Measurements from ENCODE around the gene TTLL11. TPM values are rescaled to one million over a fixed set of nuclear protein-coding genes. Genes with fewer than 3 reads are reported as not detected.

The TTLL11 gene
- total RNA-seq, 4 donors from 2014 or later = 3.2 to 11.8 (median 9.0) TPM

DNA sequence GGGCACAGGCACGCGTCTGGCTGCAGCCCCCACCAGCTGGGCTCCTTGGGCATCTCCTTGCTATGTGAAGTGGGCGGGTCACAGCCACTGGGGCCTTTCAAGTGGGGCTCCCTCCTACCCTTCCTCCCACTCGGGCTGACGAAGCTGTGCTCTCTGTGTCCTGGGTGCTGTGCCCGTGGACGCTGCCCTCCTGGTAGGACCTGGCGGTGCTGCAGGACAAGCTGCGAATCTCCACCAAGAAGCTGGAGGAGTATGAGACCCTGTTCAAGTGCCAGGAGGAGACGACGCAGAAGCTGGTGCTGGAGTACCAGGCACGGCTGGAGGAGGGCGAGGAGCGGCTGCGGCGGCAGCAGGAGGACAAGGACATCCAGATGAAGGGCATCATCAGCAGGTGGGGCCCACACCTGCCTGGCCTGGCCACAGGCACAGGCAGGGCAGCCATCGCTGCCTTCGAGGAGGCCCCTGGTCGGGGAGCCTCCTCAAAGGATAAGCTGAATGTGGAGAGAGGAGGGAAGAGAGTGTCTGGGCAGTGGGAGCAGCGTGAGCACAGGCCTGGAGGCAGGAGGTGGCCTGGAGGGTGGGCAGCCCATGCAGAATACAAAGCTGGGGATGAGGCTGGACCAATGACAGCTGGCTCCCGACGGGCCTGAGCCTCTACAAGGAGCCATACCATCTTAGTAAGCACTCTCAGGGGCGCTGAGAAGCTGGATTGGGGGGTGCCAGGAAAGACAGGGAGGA, 316.9 kb downstream of the TTLL11 start:
- WGBS, 2 donors = 94 to 95% methylated on average over 12 to 17 of the region's 23 CpGs
- no peak for DNase-seq
- peaks cover 24 to 93% (median 42%) of the 10 kb centered on the region in 3 donors for H3K36me3 ChIP-seq

DNA sequence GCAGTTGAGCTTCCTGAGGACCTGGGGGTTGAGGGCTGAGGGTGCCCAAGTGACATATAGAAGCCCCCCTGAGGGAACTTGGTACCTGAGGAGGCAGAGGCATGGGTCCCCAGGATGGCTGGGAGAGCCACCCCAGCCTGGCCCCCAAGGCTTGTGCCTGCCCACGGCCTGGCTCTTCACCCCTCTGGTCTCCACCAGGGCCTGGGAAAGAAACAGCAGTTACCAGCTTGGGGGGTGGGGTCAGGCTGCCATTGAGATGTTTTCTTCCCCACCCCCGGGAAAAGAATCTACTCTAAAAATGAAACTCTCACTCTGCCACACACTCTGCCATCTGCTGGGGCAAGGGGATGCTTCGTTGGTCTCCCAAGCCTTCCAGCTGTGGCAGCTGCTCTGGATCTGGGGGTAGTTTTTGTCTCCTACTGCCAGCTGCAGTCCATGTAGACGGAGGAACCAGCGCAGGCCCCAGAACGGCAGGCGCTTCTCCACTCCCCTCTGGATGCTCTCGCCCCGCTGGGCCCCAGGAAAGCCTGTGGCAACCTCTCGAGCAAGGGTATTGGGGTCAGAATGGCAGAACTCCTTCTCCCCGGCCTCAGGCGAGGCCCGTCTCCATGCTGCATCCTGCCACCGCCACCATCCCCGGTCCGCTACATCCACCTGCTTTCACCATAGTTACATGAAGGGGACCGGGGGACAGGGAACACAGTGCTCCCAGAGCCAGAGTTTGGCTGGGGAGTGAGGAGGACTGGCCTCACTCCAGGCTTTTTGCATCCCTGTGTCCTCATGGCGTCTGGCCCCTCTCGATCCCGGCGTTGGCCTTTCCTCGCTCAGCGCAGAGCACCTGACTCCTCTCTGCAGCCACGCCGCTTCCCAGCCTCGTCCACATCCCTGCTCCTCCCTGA, 318.1 kb downstream of the TTLL11 start:
- WGBS, 2 donors = 87 to 91% methylated on average over 11 to 16 of the region's 26 CpGs

More for the DNA sequence above, 316.9 kb downstream of the TTLL11 start:
- no peak for TF ChIP-seq POLR2A (IDR thresholded peaks at IDR 0.05)
- TF ChIP-seq, protein P1, sequence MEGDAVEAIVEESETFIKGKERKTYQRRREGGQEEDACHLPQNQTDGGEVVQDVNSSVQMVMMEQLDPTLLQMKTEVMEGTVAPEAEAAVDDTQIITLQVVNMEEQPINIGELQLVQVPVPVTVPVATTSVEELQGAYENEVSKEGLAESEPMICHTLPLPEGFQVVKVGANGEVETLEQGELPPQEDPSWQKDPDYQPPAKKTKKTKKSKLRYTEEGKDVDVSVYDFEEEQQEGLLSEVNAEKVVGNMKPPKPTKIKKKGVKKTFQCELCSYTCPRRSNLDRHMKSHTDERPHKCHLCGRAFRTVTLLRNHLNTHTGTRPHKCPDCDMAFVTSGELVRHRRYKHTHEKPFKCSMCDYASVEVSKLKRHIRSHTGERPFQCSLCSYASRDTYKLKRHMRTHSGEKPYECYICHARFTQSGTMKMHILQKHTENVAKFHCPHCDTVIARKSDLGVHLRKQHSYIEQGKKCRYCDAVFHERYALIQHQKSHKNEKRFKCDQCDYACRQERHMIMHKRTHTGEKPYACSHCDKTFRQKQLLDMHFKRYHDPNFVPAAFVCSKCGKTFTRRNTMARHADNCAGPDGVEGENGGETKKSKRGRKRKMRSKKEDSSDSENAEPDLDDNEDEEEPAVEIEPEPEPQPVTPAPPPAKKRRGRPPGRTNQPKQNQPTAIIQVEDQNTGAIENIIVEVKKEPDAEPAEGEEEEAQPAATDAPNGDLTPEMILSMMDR (IDR thresholded peaks at IDR 0.05) = no peak
- no peaks in the 10 kb centered on the region for H3K9me3 ChIP-seq
- H3K4me3 ChIP-seq = no peak overlapping the region
- peaks cover 0 to 11% (median 0%) of the 10 kb centered on the region in 3 donors for H3K4me1 ChIP-seq
- intact Hi-C loops (cut with DNase I) = no loop called here
- H3K27me3 ChIP-seq = no peaks in the 10 kb centered on the region
- no peak overlapping the region for H3K27ac ChIP-seq

DNA sequence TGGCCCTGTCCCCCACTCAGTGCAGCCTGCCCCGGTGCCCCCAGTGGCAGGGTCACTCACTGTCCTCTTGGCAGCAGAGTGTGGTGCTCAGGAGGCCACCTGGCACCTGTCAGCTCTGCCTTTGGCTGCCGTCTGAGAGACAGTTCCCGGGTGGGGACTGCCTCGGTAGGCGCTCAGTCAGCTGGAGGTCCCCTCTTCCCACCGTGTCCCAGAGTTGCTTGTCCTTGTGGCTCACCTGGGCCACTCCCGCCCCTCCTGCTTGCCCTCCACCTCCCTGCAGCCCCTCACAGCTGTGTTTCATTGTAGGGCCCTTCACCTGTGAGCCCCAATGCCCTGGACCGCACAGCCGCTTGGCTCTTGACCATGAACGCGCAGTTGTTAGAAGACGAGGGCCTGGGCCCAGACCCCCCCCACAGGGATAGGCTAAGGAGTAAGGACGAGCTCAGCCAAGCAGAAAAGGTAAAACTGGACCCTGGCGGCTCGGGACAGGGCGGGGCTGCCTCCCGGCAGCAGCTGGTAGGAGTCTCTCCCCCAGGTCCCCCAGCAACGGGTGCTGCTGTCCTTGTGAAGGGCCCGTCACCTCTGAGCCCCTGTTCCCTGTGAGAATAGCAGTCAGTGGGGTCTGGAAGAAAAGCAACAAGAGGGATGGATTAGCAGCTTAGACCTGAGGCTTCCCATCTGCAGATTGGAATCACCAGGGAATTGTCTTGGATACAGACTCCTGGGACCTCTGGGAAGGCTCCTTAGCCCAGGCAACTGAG, 319.0 kb downstream of the TTLL11 start:
- no peak for TF ChIP-seq POLR2A (IDR thresholded peaks at IDR 0.05)
- TF ChIP-seq, protein P1 (IDR thresholded peaks at IDR 0.05) = no peak
- intact Hi-C loops (cut with DNase I) = no loop called here
- no peaks in the 10 kb centered on the region for H3K27me3 ChIP-seq
- peaks cover 0 to 14% (median 0%) of the 10 kb centered on the region in 3 donors for H3K4me1 ChIP-seq
- no peaks in the 10 kb centered on the region for H3K9me3 ChIP-seq
- no peak overlapping the region for H3K27ac ChIP-seq
- H3K36me3 ChIP-seq = peaks cover 21 to 98% (median 47%) of the 10 kb centered on the region in 3 donors
- no peak for DNase-seq
- 70 to 100% methylated on average over 1 to 2 of the region's 19 CpGs for WGBS, 2 donors
- no peak overlapping the region for H3K4me3 ChIP-seq

More for the DNA sequence above, 318.1 kb downstream of the TTLL11 start:
- peaks cover 0 to 14% (median 0%) of the 10 kb centered on the region in 3 donors for H3K4me1 ChIP-seq
- H3K36me3 ChIP-seq = peaks cover 21 to 93% (median 42%) of the 10 kb centered on the region in 3 donors
- no peak overlapping the region for H3K4me3 ChIP-seq
- H3K27ac ChIP-seq = no peak overlapping the region
- TF ChIP-seq, protein P1 (IDR thresholded peaks at IDR 0.05) = no peak
- TF ChIP-seq POLR2A (IDR thresholded peaks at IDR 0.05) = no peak
- DNase-seq = no peak
- no peaks in the 10 kb centered on the region for H3K27me3 ChIP-seq
- intact Hi-C loops (cut with DNase I) = no loop called here
- no peaks in the 10 kb centered on the region for H3K9me3 ChIP-seq

DNA sequence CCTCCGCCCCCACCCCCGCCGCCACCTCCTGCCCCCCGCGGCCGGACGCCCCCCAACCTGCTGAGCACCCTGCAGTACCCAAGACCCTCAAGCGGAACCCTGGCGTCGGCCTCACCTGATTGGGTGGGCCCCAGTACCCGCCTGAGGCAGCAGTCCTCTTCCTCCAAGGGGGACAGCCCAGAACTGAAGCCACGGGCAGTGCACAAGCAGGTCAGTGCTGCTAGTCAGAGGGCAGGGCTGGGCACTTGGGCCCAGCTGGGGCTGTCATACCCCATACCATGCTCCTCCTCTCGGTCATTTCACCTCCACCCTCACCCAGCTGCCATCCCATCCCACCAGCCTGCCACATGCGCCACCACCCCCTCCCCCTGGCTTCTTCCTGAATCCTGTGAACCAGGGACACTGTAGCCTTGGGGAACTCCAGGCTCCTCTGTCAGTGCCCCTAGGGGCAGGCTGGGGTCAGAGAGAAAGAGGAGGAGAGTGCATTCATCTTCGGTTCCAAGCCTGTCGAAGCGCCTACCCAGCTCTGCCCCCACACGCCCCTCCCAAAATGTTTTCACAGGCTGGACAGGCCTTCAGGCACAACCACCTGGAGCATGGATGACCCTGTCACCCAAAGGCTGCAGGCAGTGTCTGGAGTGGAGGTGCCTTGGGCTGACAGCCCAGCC, 319.7 kb downstream of the TTLL11 start:
- Histone ChIP-seq H3K36me3 (peaks cover 21 to 100% (median 54%) of the 10 kb centered on the region in 3 donors), H3K4me1 (peaks cover 0 to 11% (median 0%) of the 10 kb centered on the region in 3 donors), H3K4me3 (no peak overlapping the region), H3K27me3 (no peaks in the 10 kb centered on the region), H3K27ac (no peak overlapping the region), H3K9me3 (no peaks in the 10 kb centered on the region)
- no peak for DNase-seq
- TF ChIP-seq, protein P1 (IDR thresholded peaks at IDR 0.05) = no peak
- no peak for TF ChIP-seq POLR2A (IDR thresholded peaks at IDR 0.05)
- intact Hi-C loops (cut with DNase I) = no loop called here
- 96 to 100% methylated on average over 1 to 5 of the region's 18 CpGs for WGBS, 2 donors
